SK-N-SH treated with all-trans-retinoic acid at 6 μM for 48 hours (cell line): ENCODE results near the gene PSMB8.

Experiments used
- ARNTL ChIP-seq: fragments of 450-650 bp; formaldehyde crosslinking; IDR thresholded peaks from 2 replicates; pipeline ENCODE4 v1.5.0; 2020; ENCODE audit warnings: low read depth, mild to moderate bottlenecking, moderate library complexity, borderline replicate concordance
- CSDC2 ChIP-seq: fragments of 250-450 bp; sonication (Bioruptor Pico); IDR thresholded peaks from 2 replicates; pipeline ENCODE4 v1.5.0; 2020; ENCODE audit warnings: mild to moderate bottlenecking, moderate library complexity
- OSR1 ChIP-seq: fragments of 250-450 bp; sonication (Bioruptor Pico); IDR thresholded peaks from 2 replicates; pipeline ENCODE4 v1.8.0; 2022; ENCODE audit warnings: moderate library complexity, mild to moderate bottlenecking, inconsistent platforms
- PATZ1 ChIP-seq: fragments of 250-450 bp; sonication (Bioruptor Pico); IDR thresholded peaks from 2 replicates; pipeline ENCODE4 v1.8.0; 2020; ENCODE audit warnings: mild to moderate bottlenecking, moderate library complexity, borderline replicate concordance
- RARB ChIP-seq: fragments of 250-450 bp; sonication (Bioruptor Pico); IDR thresholded peaks from 2 replicates; pipeline ENCODE4 v1.8.0; 2021; ENCODE audit warnings: mild to moderate bottlenecking, moderate library complexity
- SNAI2 ChIP-seq: fragments of 250-450 bp; sonication (Bioruptor Pico); IDR thresholded peaks from 2 replicates; pipeline ENCODE4 v1.5.0; 2020; ENCODE audit warnings: mild to moderate bottlenecking, moderate library complexity
- TCF4 ChIP-seq: fragments of 250-450 bp; sonication (Bioruptor Pico); IDR thresholded peaks from 2 replicates; pipeline ENCODE4 v1.8.0; 2021; ENCODE audit warnings: mild to moderate bottlenecking, moderate library complexity, borderline replicate concordance
- ZC3H10 ChIP-seq: fragments of 250-450 bp; sonication (Bioruptor Pico); IDR thresholded peaks from 2 replicates; pipeline ENCODE4 v1.5.1; 2021; ENCODE audit warnings: mild to moderate bottlenecking, moderate library complexity
- ZFP30 ChIP-seq: fragments of 450-650 bp; formaldehyde crosslinking; IDR thresholded peaks from 2 replicates; pipeline ENCODE4 v1.5.0; 2022; ENCODE audit warnings: mild to moderate bottlenecking, moderate library complexity
- ZNF70 ChIP-seq: fragments of 450-650 bp; formaldehyde crosslinking; IDR thresholded peaks from 2 replicates; pipeline ENCODE4 v1.5.0; 2020; ENCODE audit warnings: mild to moderate bottlenecking, moderate library complexity
- ZNF8 ChIP-seq: fragments of 450-650 bp; formaldehyde crosslinking; IDR thresholded peaks from 2 replicates; pipeline ENCODE4 v1.5.0; 2020; ENCODE audit warnings: mild to moderate bottlenecking, moderate library complexity
- TF ChIP-seq, protein P1 (sequence below): fragments of 250-450 bp; sonication (Bioruptor Pico); IDR thresholded peaks from 2 replicates; pipeline ENCODE4 v1.5.1; 2020; ENCODE audit warnings: low read depth, mild to moderate bottlenecking, moderate library complexity

DNA sequence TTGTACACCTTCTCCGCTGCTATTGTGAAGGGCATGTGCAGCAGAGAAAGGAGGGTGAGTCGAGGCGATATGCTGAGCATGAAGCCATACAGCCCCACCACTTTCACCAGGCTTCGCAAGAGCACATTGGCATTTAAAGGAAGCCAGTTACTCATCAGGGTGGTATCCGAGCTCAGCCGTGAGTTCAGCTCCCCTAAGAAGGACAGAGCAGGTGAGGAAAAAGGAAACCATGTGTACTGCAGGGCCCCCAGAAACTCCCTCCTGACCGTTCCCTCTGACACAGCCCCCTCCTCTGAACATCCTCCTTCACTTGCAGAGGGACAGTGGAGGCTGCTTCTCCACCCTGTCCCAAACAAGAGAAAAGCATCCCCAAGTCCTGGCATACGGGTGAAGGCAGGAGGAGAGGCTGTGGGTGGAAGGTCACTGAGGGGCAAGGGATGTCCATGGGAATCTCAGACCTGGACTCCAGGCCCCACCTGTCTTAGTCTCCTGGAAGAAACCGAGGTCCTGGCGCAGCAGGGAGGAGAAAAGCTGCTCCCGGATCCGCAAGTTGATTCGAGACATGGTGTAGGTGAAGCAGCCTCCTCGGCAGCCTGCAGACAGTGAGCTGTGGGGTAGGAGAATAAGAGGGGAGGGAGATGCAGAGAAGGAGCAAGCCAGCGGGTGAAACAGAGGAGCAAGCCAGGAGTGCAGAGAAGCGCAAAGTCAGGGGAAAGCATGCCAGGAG is 8.5 kb downstream of the PSMB8 start:
- TF ChIP-seq ZNF8 (CRISPR knock-in tag) (no peak), ARNTL (CRISPR knock-in tag) (no peak), ZC3H10 (CRISPR knock-in tag) (no peak), RARB (CRISPR knock-in tag) (no peak), TCF4 (no peak), SNAI2 (CRISPR knock-in tag) (no peak), CSDC2 (no peak), OSR1 (CRISPR knock-in tag) (no peak), ZNF70 (CRISPR knock-in tag) (no peak), ZFP30 (no peak), PATZ1 (CRISPR knock-in tag) (no peak)
- TF ChIP-seq, protein P1, sequence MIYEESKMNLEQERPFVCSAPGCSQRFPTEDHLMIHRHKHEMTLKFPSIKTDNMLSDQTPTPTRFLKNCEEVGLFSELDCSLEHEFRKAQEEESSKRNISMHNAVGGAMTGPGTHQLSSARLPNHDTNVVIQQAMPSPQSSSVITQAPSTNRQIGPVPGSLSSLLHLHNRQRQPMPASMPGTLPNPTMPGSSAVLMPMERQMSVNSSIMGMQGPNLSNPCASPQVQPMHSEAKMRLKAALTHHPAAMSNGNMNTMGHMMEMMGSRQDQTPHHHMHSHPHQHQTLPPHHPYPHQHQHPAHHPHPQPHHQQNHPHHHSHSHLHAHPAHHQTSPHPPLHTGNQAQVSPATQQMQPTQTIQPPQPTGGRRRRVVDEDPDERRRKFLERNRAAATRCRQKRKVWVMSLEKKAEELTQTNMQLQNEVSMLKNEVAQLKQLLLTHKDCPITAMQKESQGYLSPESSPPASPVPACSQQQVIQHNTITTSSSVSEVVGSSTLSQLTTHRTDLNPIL, result no peak
